Chondrocyte (in vitro differentiated cells): Measurements from ENCODE around the gene CD52. TPM values are rescaled to one million over a fixed set of nuclear protein-coding genes. Genes with fewer than 3 reads are reported as not detected.

Experiments used
- DNase-seq: peaks from one replicate; pipeline ENCODE4 v3.0.0; 2021; ENCODE audit warnings: mixed read lengths, low spot score
- H3K27ac Mint-ChIP-seq: one replicate; pipeline ENCODE4 v1.8.0; 2021; ENCODE audit warnings: mild to moderate bottlenecking, moderate library complexity, mixed read lengths; ENCODE audit not compliant: unreplicated experiment
- H3K27me3 Mint-ChIP-seq: 2 replicates; pipeline ENCODE4 v1.8.0; 2021; ENCODE audit warnings: low read depth, mixed read lengths
- H3K36me3 Mint-ChIP-seq: 2 replicates; pipeline ENCODE4 v1.8.0; 2021; ENCODE audit warnings: low read depth, mixed read lengths
- H3K4me1 Mint-ChIP-seq: 2 replicates; pipeline ENCODE4 v1.8.0; 2021; ENCODE audit warnings: low read depth, mild to moderate bottlenecking, mixed read lengths
- H3K4me3 Mint-ChIP-seq: one replicate; pipeline ENCODE4 v1.8.0; 2021; ENCODE audit warnings: mild to moderate bottlenecking, moderate library complexity, mixed read lengths; ENCODE audit not compliant: unreplicated experiment
- H3K9me3 Mint-ChIP-seq: 2 replicates; pipeline ENCODE4 v1.8.0; 2021; ENCODE audit warnings: low read depth, mixed read lengths
- total RNA-seq: library from RNA; stranded (reverse); gene quantifications from 3 replicates; pipeline ENCODE4 v1.2.1, GENCODE V29; 2021
- TF ChIP-seq, protein P1 (sequence below): fragments of 200-600 bp; sonication (generic); IDR thresholded peaks from 2 replicates; pipeline ENCODE4 v1.5.0; 2021; ENCODE audit warnings: antibody characterized with exemption, mild to moderate bottlenecking, moderate library complexity

The CD52 gene
- total RNA-seq, 1 donor from 2014 or later: not detected

DNA sequence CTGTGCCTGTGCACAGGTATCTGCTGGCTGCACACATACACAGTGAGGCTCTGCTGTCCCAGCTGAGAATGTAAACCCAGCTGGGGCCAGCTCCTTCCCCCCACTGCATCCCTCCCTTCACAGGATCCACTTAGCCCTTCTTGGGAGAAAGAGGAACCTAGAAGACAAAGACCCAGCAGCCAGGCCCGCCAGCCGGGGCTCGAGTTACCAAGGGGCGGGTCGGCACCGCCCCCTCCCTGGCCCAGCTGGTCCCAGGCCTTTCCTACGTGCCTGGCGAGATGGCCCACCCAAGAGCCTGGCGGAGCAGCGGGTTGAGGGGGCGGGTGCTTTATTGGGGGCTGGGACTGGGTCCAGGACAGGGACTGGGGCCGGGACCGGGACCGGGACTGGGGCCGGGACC is 35.8 kb upstream of the CD52 start:
- Mint-ChIP-seq H3K4me1 (peaks cover 75% of the 10 kb centered on the region), H3K27me3 (no peaks in the 10 kb centered on the region), H3K9me3 (no peaks in the 10 kb centered on the region), H3K36me3 (peaks cover 5% of the 10 kb centered on the region), H3K4me3 (peak overlapping the region; percentile 85), H3K27ac (no peak overlapping the region)
- no peak for DNase-seq
- TF ChIP-seq, protein P1, sequence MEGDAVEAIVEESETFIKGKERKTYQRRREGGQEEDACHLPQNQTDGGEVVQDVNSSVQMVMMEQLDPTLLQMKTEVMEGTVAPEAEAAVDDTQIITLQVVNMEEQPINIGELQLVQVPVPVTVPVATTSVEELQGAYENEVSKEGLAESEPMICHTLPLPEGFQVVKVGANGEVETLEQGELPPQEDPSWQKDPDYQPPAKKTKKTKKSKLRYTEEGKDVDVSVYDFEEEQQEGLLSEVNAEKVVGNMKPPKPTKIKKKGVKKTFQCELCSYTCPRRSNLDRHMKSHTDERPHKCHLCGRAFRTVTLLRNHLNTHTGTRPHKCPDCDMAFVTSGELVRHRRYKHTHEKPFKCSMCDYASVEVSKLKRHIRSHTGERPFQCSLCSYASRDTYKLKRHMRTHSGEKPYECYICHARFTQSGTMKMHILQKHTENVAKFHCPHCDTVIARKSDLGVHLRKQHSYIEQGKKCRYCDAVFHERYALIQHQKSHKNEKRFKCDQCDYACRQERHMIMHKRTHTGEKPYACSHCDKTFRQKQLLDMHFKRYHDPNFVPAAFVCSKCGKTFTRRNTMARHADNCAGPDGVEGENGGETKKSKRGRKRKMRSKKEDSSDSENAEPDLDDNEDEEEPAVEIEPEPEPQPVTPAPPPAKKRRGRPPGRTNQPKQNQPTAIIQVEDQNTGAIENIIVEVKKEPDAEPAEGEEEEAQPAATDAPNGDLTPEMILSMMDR: no peak

- Mint-ChIP-seq H3K27me3 (no peaks in the 10 kb centered on the region), H3K36me3 (peaks cover 5% of the 10 kb centered on the region), H3K4me3 (no peak overlapping the region), H3K27ac (no peak overlapping the region), H3K9me3 (no peaks in the 10 kb centered on the region), H3K4me1 (peaks cover 75% of the 10 kb centered on the region)
- TF ChIP-seq, protein P1: no peak
- DNase-seq: no peak
Observed at GRCh38 chr1:26282401-26282918, 35.3 kb upstream of the CD52 start.

GRCh38 chr1:26283279-26283853 is 34.4 kb upstream of the CD52 start:
- Mint-ChIP-seq H3K27ac (peak overlapping the region; percentile 52), H3K9me3 (no peaks in the 10 kb centered on the region), H3K4me3 (no peak overlapping the region), H3K27me3 (no peaks in the 10 kb centered on the region), H3K4me1 (peaks cover 69% of the 10 kb centered on the region), H3K36me3 (peaks cover 5% of the 10 kb centered on the region)
- no peak for DNase-seq
- TF ChIP-seq, protein P1: no peak

DNA sequence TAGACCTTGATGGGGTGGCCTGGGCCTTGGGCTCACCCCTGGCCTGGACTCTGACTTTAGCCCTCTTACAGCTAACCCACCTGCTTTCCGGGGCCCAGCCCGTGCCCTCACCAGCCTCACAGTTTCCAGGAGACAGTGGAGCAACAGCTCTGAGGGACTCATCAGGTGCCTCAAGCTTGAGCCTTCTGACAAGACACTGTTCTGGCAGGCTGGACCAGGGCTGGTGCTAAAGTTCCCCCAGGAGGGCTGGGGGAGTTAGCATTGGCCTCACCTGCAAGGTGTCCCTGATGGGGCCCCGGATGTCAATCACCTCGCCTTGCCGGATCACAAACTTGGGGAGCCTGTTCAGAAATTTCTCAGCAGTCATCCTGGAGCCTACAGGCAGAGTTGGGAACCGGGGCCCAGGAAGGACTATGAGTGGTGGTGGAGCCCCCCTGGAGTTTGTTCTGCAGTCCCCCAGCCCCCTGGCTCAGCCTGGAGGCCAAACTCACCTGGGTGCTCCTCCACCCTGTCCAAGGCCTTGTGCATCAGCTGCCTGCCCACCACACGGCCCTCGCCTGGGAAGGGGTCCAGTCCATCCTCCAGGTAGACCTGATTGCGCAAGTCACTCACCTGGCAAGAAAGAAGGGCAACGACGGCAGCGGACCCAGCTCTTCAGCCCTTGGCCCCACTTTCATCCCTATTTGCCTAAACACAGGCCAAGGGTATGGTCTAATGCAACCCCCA is 33.7 kb upstream of the CD52 start:
- no peaks in the 10 kb centered on the region for H3K9me3 Mint-ChIP-seq
- no peaks in the 10 kb centered on the region for H3K27me3 Mint-ChIP-seq
- H3K4me3 Mint-ChIP-seq: no peak overlapping the region
- H3K27ac Mint-ChIP-seq: peak overlapping the region; percentile 97
- DNase-seq: no peak
- H3K4me1 Mint-ChIP-seq: peaks cover 63% of the 10 kb centered on the region
- peaks cover 5% of the 10 kb centered on the region for H3K36me3 Mint-ChIP-seq
- TF ChIP-seq, protein P1: no peak

DNA sequence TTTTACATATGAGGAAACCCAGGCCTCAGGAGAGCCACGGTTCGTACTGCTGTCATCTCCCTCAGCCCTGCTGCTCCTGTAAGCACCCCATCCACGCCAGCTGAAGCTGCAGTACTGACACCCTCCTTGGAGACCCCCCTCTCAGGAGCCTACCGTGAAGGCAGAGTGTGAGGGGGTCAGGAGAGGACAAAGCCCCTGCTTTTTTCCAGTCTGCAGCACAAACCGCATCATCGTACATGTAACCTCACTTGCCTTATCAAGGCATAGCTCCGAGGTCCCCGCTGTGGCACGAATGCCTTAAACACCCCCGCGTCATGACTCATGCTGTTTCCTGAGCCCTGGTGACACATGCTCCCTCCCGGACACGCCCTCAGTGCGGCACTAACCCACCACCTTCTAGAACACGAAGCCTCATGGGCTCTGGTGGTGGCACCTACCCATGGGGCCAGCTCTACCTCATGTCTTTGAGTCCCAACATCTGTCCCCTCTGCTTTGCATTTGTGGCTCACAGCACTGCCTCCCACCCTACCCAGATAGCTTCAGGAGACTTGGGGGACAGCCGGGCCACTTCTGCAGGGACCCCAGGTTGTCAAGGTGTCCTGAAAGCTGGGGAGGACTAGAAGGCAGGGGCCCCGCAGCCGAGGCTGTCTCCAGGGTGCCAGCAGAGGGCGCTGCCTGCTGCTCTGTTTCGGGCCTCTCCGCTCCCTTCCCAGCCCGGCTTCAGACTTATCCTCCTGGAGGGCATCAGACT is 33.0 kb upstream of the CD52 start:
- DNase-seq: no peak
- Mint-ChIP-seq H3K4me1 (peaks cover 56% of the 10 kb centered on the region), H3K36me3 (peaks cover 5% of the 10 kb centered on the region), H3K27ac (peak overlapping the region; percentile 97), H3K4me3 (no peak overlapping the region), H3K27me3 (no peaks in the 10 kb centered on the region), H3K9me3 (no peaks in the 10 kb centered on the region)
- TF ChIP-seq, protein P1: peak; percentile 82
